ENCODE results near the gene ANKRD11.

Gene ANKRD11

GRCh38 chr16:89395150-89396142 lies 94.9 kb downstream of the ANKRD11 start:
- TF ChIP-seq POLR2AphosphoS5 (IDR thresholded peaks at IDR 0.05; ENCODE audit: low read depth, low read length) (no peak), SIN3A (IDR thresholded peaks at IDR 0.05; ENCODE audit: borderline replicate concordance, insufficient read depth, low read length) (no peak), TAF1 (IDR thresholded peaks at IDR 0.05; ENCODE audit: borderline replicate concordance, insufficient read depth, low read length) (no peak), FOXP2 (optimal IDR thresholded peaks at IDR 0.05; ENCODE audit: borderline replicate concordance, extremely low read depth, extremely low read length, insufficient read depth) (no peak)
- TF ChIP-seq, protein P1, sequence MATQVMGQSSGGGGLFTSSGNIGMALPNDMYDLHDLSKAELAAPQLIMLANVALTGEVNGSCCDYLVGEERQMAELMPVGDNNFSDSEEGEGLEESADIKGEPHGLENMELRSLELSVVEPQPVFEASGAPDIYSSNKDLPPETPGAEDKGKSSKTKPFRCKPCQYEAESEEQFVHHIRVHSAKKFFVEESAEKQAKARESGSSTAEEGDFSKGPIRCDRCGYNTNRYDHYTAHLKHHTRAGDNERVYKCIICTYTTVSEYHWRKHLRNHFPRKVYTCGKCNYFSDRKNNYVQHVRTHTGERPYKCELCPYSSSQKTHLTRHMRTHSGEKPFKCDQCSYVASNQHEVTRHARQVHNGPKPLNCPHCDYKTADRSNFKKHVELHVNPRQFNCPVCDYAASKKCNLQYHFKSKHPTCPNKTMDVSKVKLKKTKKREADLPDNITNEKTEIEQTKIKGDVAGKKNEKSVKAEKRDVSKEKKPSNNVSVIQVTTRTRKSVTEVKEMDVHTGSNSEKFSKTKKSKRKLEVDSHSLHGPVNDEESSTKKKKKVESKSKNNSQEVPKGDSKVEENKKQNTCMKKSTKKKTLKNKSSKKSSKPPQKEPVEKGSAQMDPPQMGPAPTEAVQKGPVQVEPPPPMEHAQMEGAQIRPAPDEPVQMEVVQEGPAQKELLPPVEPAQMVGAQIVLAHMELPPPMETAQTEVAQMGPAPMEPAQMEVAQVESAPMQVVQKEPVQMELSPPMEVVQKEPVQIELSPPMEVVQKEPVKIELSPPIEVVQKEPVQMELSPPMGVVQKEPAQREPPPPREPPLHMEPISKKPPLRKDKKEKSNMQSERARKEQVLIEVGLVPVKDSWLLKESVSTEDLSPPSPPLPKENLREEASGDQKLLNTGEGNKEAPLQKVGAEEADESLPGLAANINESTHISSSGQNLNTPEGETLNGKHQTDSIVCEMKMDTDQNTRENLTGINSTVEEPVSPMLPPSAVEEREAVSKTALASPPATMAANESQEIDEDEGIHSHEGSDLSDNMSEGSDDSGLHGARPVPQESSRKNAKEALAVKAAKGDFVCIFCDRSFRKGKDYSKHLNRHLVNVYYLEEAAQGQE (IDR thresholded peaks at IDR 0.05; ENCODE audit: insufficient read depth in 1 of 2, low read depth in 2 of 2, low read length in 2 of 2) = no peak

- TF ChIP-seq FOXP2 (optimal IDR thresholded peaks at IDR 0.05; ENCODE audit: borderline replicate concordance, extremely low read depth, extremely low read length, insufficient read depth) = no peak
- no peak for TF ChIP-seq POLR2AphosphoS5 (IDR thresholded peaks at IDR 0.05; ENCODE audit: low read depth, low read length)
- no peak for TF ChIP-seq SIN3A (IDR thresholded peaks at IDR 0.05; ENCODE audit: borderline replicate concordance, insufficient read depth, low read length)
- TF ChIP-seq TAF1 (IDR thresholded peaks at IDR 0.05; ENCODE audit: borderline replicate concordance, insufficient read depth, low read length) = no peak
- TF ChIP-seq, protein P1 (IDR thresholded peaks at IDR 0.05; ENCODE audit: insufficient read depth in 1 of 2, low read depth in 2 of 2, low read length in 2 of 2) = no peak
These were observed 96.5 kb downstream of the ANKRD11 start for GRCh38 chr16:89393738-89394406.

- no peak for TF ChIP-seq FOXP2 (optimal IDR thresholded peaks at IDR 0.05; ENCODE audit: borderline replicate concordance, extremely low read depth, extremely low read length, insufficient read depth)
- TF ChIP-seq SIN3A (IDR thresholded peaks at IDR 0.05; ENCODE audit: borderline replicate concordance, insufficient read depth, low read length) = no peak
- TF ChIP-seq POLR2AphosphoS5 (IDR thresholded peaks at IDR 0.05; ENCODE audit: low read depth, low read length) = no peak
- TF ChIP-seq, protein P1 (IDR thresholded peaks at IDR 0.05; ENCODE audit: insufficient read depth in 1 of 2, low read depth in 2 of 2, low read length in 2 of 2) = no peak
- TF ChIP-seq TAF1 (IDR thresholded peaks at IDR 0.05; ENCODE audit: borderline replicate concordance, insufficient read depth, low read length) = no peak
These were observed 97.3 kb downstream of the ANKRD11 start for GRCh38 chr16:89392881-89393737.

- no peak for TF ChIP-seq FOXP2 (optimal IDR thresholded peaks at IDR 0.05; ENCODE audit: borderline replicate concordance, extremely low read depth, extremely low read length, insufficient read depth)
- TF ChIP-seq SIN3A (IDR thresholded peaks at IDR 0.05; ENCODE audit: borderline replicate concordance, insufficient read depth, low read length) = no peak
- TF ChIP-seq POLR2AphosphoS5 (IDR thresholded peaks at IDR 0.05; ENCODE audit: low read depth, low read length) = no peak
- TF ChIP-seq, protein P1 (IDR thresholded peaks at IDR 0.05; ENCODE audit: insufficient read depth in 1 of 2, low read depth in 2 of 2, low read length in 2 of 2) = no peak
- no peak for TF ChIP-seq TAF1 (IDR thresholded peaks at IDR 0.05; ENCODE audit: borderline replicate concordance, insufficient read depth, low read length)
These were observed 101.8 kb downstream of the ANKRD11 start for GRCh38 chr16:89388536-89388935.
